GM18498 (cell line): ENCODE measurements around the gene RBM44.
"Not testable (repeated sequence)": the region's sequence is repeated elsewhere in the genome, so short reads cannot be mapped to it uniquely, and the experiment has no call there.

Experiments used
- ATAC-seq: cut with Tn5 transposase; IDR thresholded peaks from one replicate; pipeline ENCODE4 v1.9.1; 2021; ENCODE audit warnings: mild to moderate bottlenecking, moderate library complexity; ENCODE audit not compliant: unreplicated experiment

RBM44 gene

DNA sequence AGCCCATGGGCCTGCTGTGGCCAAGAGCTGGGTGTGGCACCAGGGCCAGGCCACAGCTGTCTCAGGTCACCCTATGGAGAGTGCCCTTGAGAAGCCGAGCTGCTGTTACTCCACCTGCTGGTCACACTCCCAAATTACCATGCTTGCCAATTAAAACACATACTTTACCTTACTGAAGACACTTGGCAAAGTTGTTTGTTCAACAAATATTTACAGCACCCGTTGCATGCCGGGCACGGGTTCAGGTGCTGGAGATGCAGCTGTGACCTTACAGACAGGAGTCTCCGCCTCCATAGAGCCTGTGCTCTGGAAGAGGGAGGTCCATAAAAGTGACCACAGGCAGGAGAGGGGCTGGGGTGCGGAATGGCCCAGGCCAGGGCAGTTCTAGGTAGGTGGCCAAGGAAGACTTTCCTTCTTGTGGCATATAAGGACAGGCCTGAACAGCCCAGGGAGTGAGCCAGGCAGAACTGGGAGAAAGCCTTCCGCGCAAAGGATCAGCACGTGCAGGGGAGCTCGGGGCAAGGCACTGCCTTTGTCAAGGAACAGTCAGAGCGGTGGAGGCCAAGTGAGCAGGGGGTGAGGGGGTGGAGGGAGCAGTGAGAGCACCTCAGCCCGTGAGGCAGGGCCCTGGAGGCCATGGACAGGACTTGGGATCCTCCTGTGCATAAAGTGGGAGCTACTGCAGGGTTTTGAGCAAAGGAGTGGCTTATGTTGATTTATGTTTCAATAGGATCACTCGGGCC is 23.6 kb upstream of the RBM44 start:
- no peak for ATAC-seq

DNA sequence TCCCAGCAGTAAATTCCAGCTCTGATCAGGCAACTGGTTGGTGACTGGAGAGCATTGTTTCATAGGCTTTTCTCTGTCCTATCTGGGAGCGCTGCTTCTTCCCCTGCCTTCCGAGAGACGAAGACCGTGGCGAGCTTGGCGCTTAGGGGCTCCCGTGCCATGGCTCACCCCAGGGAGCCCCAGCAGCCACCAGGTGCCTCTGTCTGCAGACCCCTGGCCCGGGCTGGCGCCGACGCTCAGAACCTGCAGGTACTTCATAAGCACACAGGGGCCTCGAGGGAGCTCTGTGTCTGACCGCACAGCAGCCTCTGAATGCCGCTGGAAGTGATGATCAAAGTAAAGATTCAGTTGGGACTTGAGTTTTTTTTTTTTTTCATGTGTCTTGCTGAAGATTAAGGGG is 19.1 kb upstream of the RBM44 start:
- no peak for ATAC-seq

DNA sequence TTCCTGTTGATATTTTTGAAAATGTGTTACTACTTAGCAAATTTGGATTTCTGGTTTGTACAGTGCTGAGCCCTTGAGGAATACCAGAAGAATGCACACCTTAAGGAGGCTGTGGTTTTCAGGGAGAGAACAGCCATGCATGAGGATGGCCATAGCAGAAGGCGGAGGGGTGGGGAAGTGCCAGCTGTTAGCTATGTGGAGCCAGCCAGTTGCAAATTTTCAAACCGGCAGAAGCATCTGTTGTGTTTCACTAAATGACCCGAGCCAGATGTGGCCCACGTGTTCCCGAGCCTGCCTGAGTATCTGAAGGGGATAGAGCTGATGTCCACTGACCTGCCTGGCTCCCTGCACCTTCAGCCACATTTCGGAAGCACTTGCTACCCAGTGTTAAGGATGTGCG is 16.4 kb upstream of the RBM44 start:
- no peak for ATAC-seq

DNA sequence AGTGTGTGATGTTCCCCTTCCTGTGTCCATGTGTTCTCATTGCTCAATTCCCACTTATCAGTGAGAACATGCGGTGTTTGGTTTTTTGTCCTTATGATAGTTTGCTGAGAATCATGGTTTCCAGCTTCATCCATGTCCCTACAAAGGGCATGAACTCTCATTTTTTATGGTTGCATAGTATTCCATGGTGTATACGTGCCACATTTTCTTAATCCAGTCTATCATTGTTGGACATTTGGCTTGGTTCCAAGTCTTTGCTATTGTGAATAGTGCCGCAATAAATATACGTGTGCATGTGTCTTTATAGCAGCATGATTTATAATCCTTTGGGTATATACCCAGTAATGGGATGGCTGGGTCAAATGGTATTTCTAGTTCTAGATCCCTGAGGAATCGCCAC is 14.9 kb upstream of the RBM44 start:
- ATAC-seq: not testable (repeated sequence)

DNA sequence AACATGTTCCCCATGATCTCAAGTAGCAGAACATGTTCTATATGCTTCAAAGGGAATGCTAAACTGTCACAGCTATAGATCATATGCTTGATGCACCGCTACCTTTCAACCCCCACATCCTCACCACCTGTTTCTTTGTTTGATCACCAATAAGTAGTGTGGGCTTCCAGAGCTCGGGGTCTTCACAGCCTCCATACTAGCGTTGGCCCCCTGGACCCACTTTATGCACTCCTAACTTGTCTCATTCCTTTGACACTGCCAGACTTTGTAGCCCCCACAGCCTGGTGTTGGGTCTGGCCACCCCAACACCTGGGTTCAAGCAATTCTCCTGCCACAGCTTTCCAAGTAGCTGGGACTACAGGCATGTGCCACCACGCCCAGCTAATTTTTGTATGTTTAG is 11.6 kb upstream of the RBM44 start:
- ATAC-seq: no peak

DNA sequence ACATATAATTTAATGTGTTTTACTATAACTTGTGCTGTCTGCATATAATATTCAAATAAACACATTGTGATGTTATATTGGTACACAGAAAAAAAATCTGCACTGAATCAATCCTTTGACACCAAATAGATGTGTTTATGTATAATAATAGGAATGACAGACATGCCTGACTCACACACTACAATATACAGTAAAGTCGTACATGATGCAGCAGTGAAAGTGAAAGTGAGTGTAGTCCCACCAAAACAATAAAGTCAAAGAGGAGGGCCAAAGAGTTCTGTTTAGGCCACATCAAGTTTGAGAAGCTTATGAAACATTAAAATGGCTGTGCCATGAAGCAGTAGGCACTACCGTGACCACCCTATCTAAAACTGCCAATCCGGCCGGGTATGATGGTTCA is 8.2 kb upstream of the RBM44 start:
- no peak for ATAC-seq

DNA sequence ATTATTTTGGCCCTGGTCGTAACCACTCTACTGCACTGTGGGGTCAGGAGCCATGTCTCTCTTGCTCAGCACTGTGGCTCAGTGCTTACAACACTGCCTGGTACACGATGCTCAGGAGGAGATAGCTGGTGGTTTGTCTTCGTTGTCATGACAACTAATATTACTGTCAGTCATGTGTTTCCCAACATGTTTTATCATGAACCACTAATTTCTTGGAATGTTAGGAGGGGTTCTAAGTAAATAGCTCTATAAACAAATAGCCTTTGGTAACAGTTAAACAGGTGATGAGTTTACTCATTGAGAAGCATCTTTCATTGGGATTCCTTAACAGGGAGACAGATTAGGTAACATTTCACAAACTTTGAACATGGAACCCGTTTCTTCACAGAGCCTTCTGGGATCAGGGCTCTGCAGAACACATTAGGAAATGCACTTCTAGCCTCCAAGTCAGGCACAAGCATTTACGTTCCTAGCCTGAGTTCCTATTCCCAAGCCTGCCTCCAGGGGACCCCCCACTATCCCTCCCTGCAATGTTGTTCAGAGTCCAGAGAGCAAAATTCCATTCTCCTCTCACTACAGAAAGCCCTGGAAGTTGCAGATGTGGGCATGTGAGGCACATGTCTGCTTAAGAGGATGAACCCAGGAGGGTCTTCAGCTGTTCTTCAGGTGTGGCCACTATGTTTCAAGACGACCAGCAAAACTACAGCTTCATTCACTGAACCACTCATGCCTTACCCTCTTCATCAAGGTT is 6.4 kb upstream of the RBM44 start:
- ATAC-seq: no peak

DNA sequence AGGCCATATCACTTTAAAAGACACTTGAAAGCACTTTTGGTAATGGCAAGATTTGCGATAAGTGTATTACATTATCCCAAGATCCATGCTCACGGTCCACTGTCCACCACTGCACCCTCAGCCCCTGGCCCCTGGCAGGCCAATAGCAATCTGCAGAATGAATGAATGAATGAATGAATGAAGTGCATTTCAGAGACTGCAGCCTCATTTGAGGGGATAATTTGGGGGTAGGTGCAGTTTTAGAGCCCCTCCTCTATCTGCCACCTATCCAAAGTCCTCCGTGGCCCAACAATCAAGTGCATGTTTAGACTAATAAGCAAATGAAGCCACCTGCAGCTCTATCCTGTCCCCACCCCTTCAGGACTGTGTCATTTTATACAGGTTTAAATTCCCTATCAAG is 1.3 kb upstream of the RBM44 start:
- no peak for ATAC-seq

DNA sequence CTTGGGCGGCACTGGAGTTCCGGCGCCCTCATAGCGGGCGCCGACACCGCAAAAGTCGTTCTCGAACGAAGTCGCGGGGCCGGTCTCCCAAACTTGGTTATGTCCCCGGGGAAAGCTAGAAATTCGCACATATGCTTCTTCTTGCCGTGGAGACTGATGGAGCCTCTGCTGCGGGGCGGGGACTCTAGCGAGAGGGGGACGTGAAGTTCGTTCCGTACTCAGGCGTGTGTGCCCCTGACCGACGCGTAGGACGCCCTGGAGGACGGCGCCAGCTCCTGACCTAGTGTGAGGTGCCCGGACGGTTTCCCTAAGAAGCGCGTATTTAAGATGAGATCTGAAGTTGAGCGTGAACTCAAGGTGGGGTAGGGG is 465 bp downstream of the RBM44 start:
- no peak for ATAC-seq

DNA sequence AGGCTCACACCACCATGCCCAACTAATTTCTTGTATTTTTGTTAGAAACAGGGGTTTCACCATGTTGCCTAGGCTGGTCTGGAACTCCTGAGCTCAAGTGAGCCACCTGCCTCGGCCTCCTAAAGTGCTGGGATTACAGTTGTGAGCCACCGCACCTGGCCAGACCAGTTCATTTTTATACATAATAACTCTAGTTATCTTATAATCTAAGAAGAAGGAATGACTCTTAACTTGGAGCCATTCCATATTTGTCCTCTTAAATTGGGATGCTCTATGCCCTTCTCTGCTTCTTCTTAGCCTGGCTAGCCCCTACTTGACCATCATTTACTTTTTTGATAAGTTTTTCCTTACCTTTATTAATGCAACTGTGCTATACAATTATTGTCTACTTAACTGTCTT is 2.9 kb downstream of the RBM44 start:
- ATAC-seq: no peak

DNA sequence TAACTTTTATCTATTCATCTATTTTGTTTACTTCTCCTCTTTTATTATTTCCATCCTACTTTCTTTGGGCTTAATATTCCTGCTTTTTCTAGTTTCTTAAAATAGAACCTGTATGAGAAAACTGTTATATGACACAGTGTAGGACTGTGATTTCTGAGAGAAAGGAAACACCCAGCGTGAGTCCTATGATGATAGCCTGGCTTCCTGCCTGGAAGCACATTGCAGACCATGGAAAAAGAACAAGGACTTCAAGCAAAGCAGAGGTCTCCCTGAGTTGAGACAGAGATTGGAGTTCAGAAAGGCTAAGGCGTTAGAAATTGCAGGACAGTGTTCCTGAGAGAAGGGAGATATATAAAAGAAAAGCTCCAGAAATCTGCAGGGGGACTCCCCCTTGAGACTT is 7.8 kb downstream of the RBM44 start:
- ATAC-seq: no peak

DNA sequence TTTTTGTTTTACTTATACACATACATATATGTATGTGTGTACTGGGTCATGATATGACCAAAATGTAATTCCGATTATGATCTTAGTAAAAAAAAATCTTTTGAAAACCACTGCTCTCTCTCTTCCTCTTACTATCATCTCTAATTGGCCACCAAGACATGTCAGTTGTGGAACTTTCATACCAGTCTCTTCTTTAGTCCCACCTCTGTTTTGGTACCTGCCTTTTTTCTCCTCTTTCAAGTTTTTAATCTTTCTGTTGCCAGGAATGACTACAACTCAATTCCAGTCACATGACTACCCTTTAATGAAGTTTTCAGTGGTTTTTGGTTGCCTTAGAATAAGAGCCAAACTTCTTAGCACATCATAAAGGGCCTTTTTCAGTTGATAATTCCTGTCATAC is 17.1 kb downstream of the RBM44 start:
- ATAC-seq: no peak

DNA sequence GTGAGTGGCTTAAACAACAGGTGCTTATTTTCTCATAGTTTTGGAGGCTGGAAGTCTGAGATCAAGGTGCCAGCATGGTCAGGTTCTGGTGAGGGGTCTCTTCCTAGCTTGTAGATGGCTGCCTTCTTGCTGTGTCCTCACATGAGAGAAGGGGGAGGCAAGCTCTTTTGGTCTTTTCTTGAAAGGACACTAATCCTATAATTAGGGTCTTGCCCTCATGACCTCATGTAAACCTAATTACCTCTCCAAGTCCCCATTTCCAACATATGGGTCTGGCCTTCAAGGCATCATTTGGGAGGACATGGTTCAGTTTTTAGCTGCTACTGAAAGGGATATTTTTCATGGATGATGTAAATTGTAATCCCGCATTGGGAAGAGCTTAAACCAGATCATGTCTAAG is 18.0 kb downstream of the RBM44 start:
- ATAC-seq: no peak

DNA sequence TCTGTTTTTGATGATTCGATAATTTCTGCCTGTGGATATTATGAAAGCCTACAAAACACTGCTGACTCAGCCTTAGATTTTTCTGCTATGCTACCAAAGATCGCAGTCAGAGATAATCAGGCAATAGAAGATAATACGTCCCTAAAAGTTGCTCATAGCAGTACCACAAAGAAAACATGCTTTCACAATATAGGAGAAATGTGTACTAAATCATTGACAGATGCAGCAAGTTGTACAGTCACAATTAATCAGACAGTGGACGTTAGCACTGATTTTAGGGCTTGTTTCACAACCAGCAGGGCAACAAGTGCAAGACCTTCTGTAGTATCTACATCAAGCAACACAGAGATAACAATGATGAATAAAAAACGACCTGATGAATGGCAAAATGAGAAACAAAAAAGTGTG is 19.5 kb downstream of the RBM44 start:
- no peak for ATAC-seq

DNA sequence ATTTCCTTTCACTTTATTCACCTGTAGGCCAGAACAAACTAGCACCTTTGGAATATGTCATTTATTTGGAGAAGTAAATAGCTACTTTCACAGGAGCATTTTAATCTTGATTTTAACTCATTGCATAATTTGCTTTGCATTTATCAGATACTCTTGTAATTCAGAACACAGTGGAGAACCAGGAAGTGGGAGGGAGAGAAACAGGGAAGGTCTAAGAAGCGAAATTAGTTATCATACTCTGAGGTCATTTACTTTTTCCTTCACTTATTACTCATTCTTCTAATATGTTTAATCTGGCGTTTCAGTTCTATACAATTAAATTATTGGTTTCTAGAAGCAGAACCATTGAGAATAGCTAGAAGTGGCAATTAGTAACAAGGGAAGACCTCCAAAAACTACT is 20.7 kb downstream of the RBM44 start:
- ATAC-seq: no peak

DNA sequence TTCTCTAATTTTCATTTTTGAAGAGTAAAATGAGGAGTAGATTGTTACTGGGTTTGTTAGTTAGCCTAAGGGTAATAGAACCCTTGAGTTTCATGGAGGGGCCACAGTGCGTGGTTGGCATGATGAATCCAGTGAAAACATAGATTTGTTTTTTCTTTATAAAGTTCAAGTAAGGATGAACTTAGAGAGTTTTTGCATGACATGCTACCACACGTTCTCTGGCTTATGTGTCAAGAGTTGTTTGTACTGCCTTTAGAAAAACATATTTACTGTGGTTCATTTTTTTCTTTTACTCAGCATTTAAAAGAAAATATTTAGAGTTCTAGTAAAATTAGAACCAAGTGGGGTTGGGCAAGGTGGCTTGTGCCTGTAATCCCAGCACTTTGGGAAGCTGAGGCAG is 21.8 kb downstream of the RBM44 start:
- no peak for ATAC-seq

DNA sequence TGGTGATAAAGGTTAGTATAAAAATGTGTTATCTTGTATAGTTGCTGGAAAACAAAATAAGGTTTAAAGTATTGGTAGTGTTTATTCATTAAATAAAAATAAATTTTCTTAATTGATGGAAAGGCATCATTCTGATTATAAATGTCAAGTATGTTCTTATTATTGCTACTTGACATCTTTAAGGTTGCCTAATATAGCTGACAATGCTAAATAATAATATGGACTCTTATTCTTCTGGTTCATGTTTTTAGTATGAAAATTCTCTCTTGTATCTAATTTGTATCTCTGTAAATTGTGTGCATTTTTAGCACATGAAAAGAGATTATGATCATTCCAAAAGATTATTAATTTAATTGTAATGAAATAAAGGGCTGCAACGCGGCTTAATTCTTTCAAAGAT is 25.0 kb downstream of the RBM44 start:
- ATAC-seq: no peak

DNA sequence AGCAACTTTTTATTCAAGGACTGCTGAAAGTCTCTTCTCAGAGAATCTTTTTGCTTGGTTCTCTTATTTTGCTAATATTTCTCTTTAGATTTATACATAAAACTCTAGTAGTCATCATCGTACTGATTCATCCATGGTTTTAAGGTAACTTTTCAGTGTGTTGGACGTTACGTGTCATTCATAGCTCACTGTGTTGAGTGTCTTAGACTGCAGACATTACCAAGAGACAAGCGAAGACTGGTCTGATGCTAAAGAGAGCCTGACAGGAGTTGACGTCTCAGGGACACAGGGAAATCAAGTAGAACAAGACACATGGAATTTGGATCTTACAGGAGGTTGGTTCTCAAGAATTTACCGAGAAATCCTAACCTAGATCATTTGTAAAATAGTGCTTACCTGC is 25.5 kb downstream of the RBM44 start:
- no peak for ATAC-seq

DNA sequence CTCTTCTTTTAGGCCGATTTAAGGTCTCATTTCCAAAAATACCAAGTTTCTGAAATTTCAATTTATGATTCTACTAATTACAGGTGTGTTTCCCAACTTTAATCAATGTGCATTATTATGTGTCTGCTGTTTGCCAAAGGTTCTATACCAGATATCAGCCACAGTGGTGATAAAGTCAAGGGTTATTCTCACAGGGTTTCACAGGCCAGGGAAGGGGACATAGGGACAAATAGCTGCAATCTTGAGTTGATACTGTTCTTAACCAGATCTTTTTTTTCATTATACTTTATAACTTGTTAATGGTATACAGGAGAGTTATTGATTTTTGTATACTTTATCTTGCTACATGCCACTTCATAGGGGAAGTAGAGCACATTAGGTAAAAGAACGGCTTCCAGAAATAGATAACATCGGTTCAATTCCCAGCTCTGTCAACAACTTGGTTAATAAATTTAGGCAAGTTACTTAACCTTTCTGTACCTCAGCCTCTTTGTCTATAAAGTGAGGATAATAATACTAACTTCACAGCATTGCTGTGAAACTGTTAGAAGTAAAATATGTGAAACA is 28.9 kb downstream of the RBM44 start:
- no peak for ATAC-seq

DNA sequence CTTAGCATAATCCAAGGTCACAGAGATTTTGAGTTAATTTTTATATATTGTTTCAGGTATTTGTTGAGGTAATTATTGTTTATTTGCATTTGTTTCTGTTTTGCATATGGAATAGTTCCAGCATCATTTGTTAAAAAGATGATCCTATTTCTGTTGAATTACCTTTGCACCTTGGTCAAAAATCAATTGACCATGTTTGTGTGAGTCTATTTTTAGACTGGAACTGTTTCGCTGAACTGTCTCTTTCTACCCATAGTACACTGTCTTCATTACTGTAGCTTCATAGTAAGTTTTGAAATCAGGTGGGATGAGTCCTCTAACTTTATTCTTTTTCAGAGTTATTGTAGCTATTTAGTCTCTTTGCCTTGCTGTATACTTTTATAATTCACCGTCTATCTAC is 31.9 kb downstream of the RBM44 start:
- ATAC-seq: no peak

DNA sequence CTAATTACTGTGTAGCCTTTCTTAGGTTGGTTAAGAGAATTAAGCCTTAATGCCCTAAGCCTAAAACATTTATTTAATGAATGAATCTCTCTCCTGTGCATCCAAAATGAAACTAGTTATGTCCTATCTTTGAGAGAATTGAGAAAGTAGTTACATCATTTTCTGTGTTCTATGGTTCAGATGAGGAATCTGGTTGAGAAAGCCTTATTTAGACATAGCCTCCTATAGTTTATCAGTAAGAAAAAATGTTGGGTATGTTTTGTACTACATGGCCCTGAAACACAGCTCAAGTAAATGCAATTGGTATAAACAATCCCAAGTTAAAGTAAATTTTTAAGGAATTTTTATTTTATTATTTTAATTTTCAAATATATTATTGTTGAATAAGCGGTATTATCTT is 35.0 kb downstream of the RBM44 start:
- no peak for ATAC-seq

DNA sequence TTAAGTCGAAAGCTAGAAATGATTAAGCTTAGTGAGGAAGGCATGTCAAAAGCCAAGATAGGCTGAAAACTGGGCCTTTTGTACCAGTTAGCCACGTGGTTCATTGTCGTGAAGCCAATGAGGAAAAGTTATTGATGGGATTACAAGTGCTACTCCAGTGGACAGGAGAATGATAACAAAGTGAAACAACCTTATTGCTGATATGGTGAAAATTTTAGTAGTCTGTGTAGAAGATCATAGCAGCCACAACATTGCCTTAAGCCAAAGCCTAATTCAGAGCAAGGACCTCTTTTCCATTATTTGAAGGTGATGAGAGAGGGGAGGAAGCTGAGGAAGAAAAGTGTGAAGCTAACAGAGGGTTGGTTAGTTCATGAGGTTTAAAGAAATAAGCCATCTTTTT is 36.8 kb downstream of the RBM44 start:
- no peak for ATAC-seq
